H54 (cell line): ENCODE measurements around the gene TEX26.
A peak's percentile ranks its signal among the peaks of the same experiment; 100 is the strongest.

Experiments
- DNase-seq: peaks from one replicate; pipeline ENCODE4 v3.0.0; 2011; ENCODE audit warnings: low spot score, mixed read lengths; ENCODE audit not compliant: insufficient read length
- FAIRE-seq: peaks from 3 replicates; lab custom pipeline; 2011; peaks lifted over from hg19 to GRCh38; lab: Jason Lieb, UNC
- POLR2A ChIP-seq: IDR thresholded peaks from 2 replicates; pipeline ENCODE4 v1.6.1; 2011; ENCODE audit warnings: low read depth, mild to moderate bottlenecking, low read length

TEX26 gene

GRCh38 chr13:30932481-30933353 is at the start of gene TEX26:
Gene TEX26, plus strand, starts transcription at chr13:30932656. Its CDS starts 60 bp downstream, at chr13:30932716.
- FAIRE-seq (no peak), DNase-seq (no peak)
- no peak for TF ChIP-seq POLR2A

- no peak for DNase-seq
- FAIRE-seq: no peak
- no peak for TF ChIP-seq POLR2A
Observed at GRCh38 chr13:30882996-30883766, 49.3 kb upstream of the TEX26 start.

GRCh38 chr13:30884543-30884942 is 47.9 kb upstream of the TEX26 start:
- TF ChIP-seq POLR2A: no peak
- no peak for DNase-seq
- no peak for FAIRE-seq

GRCh38 chr13:30889196-30889690 is 43.2 kb upstream of the TEX26 start:
- FAIRE-seq: no peak
- DNase-seq: no peak
- TF ChIP-seq POLR2A: no peak

- TF ChIP-seq POLR2A: no peak
- FAIRE-seq: no peak
- DNase-seq: no peak
Observed at GRCh38 chr13:30892966-30893365, 39.5 kb upstream of the TEX26 start.

GRCh38 chr13:30895773-30896172 is 36.7 kb upstream of the TEX26 start:
- TF ChIP-seq POLR2A: no peak
- DNase-seq: peak; percentile 27

GRCh38 chr13:30898070-30898469 is 34.4 kb upstream of the TEX26 start:
- no peak for DNase-seq
- FAIRE-seq: no peak
- no peak for TF ChIP-seq POLR2A

More at GRCh38 chr13:30895773-30896172, 36.7 kb upstream of the TEX26 start:
- FAIRE-seq: no peak

- peak; percentile 15 for DNase-seq
- TF ChIP-seq POLR2A: no peak
- FAIRE-seq: peak; percentile 20
Observed at GRCh38 chr13:30898678-30899241, 33.7 kb upstream of the TEX26 start.

- no peak for FAIRE-seq
- TF ChIP-seq POLR2A: no peak
- no peak for DNase-seq
Observed at GRCh38 chr13:30900436-30900835, 32.0 kb upstream of the TEX26 start.

- no peak for TF ChIP-seq POLR2A
- no peak for FAIRE-seq
- no peak for DNase-seq
Observed at GRCh38 chr13:30900952-30901749, 31.3 kb upstream of the TEX26 start.

- FAIRE-seq (no peak), DNase-seq (no peak)
Observed at GRCh38 chr13:30904043-30904442, 28.4 kb upstream of the TEX26 start.

GRCh38 chr13:30905932-30906383 is 26.5 kb upstream of the TEX26 start, which contains the start of gene MEDAG:
Gene MEDAG, plus strand, starts transcription at chr13:30906271. Its CDS starts 245 bp downstream, at chr13:30906516.
- TF ChIP-seq POLR2A: no peak

More at GRCh38 chr13:30904043-30904442, 28.4 kb upstream of the TEX26 start:
- TF ChIP-seq POLR2A: no peak

More at GRCh38 chr13:30905932-30906383, 26.5 kb upstream of the TEX26 start, which contains the start of gene MEDAG:
- no peak for FAIRE-seq
- DNase-seq: no peak
